T-helper 2 cell treated with Interferon-gamma antibody and Interleukin-4, amounts not matched to agents 100 ng/mL and 5 ng/mL, for 36 hours (primary cell): ENCODE measurements around the gene NDUFB4. TPM values are rescaled to one million over a fixed set of nuclear protein-coding genes. Genes with fewer than 3 reads are reported as not detected.
"Not testable (repeated sequence)": the region's sequence is repeated elsewhere in the genome, so short reads cannot be mapped to it uniquely, and the experiment has no call there.

Experiments
- intact Hi-C: fragments of 100-400 bp; cut with micrococcal nuclease; formaldehyde crosslinking; loops from one replicate; pipeline ENCODE4 v1.15.1; 2023
- total RNA-seq: library from RNA; stranded (reverse); gene quantifications from 2 replicates; pipeline ENCODE4 v1.2.3, GENCODE V29; 2022

The NDUFB4 gene
- total RNA-seq, 1 donor from 2014 or later, result 131 TPM

GRCh38 chr3:120568598-120568997 is 27.5 kb upstream of the NDUFB4 start:
- intact Hi-C loops, result no loop called here

GRCh38 chr3:120569222-120570057 is 26.7 kb upstream of the NDUFB4 start:
- intact Hi-C loops, result no loop called here

- intact Hi-C loops, result no loop called here
These were observed 24.1 kb upstream of the NDUFB4 start for GRCh38 chr3:120572027-120572426.

- intact Hi-C loops, result no loop called here
These were observed 8.7 kb upstream of the NDUFB4 start for GRCh38 chr3:120587332-120587975.

GRCh38 chr3:120595788-120596115 is 384 bp upstream of the NDUFB4 start:
- intact Hi-C loops, result loop anchor here (1.0 to 5.0 kb wide), 8 partner anchors 36 to 1355 kb away; partner anchors contain the start of genes B4GALT4, GOLGB1, GTF2E1 and LRRC58

GRCh38 chr3:120596853-120597223 is 702 bp downstream of the NDUFB4 start:
- intact Hi-C loops, result loop anchor here (1.0 to 5.0 kb wide), 9 partner anchors 38 to 1356 kb away; partner anchors contain the start of genes B4GALT4, GOLGB1, GTF2E1 and LRRC58

- intact Hi-C loops, result loop anchor here (1.0 to 5.0 kb wide), 4 partner anchors 121 to 1357 kb away; partner anchors contain the start of genes B4GALT4 and GOLGB1
These were observed 1.4 kb downstream of the NDUFB4 start for GRCh38 chr3:120597445-120598049.

- intact Hi-C loops, result loop anchor here (5.0 kb wide), 1 partner anchor 1148 kb away; the partner anchor contains the start of gene GOLGB1
These were observed 3.1 kb downstream of the NDUFB4 start for GRCh38 chr3:120599211-120599610.

GRCh38 chr3:120601554-120601953 is 5.4 kb downstream of the NDUFB4 start:
- intact Hi-C loops, result no loop called here

GRCh38 chr3:120602682-120603081 is 6.5 kb downstream of the NDUFB4 start:
- intact Hi-C loops, result no loop called here

- intact Hi-C loops, result no loop called here
These were observed 8.2 kb downstream of the NDUFB4 start for GRCh38 chr3:120604382-120604781.

GRCh38 chr3:120604784-120605183 is 8.6 kb downstream of the NDUFB4 start:
- intact Hi-C loops, result no loop called here

GRCh38 chr3:120608506-120608905 is 12.4 kb downstream of the NDUFB4 start:
- intact Hi-C loops, result no loop called here

GRCh38 chr3:120614765-120615164 is 18.6 kb downstream of the NDUFB4 start:
- intact Hi-C loops, result no loop called here

- intact Hi-C loops, result no loop called here
These were observed 19.9 kb downstream of the NDUFB4 start for GRCh38 chr3:120615847-120616609.

- intact Hi-C loops, result not testable (repeated sequence)
These were observed 20.6 kb downstream of the NDUFB4 start for GRCh38 chr3:120616745-120617144.

GRCh38 chr3:120622457-120622856 is 26.3 kb downstream of the NDUFB4 start:
- intact Hi-C loops, result no loop called here

GRCh38 chr3:120622870-120623726 is 27.0 kb downstream of the NDUFB4 start:
- intact Hi-C loops, result no loop called here

- intact Hi-C loops, result no loop called here
These were observed 27.6 kb downstream of the NDUFB4 start for GRCh38 chr3:120623727-120624093.

GRCh38 chr3:120625159-120625586 is 29.0 kb downstream of the NDUFB4 start:
- intact Hi-C loops, result no loop called here
